K562 (cell line): ENCODE measurements around the gene NMT1. TPM values are rescaled to one million over a fixed set of nuclear protein-coding genes. Genes with fewer than 3 reads are reported as not detected.
A peak's percentile ranks its signal among the peaks of the same experiment; 100 is the strongest.

Experiments used
- CHCHD3 ChIP-seq: fragments of 250-450 bp; sonication (Bioruptor Pico); IDR thresholded peaks from 2 replicates; pipeline ENCODE4 v2.1.2; 2022; ENCODE audit warnings: mild to moderate bottlenecking
- GATA2 ChIP-seq: sonication (generic); formaldehyde crosslinking; IDR thresholded peaks from 2 replicates; pipeline ENCODE4 v1.4.0; 2020; ENCODE audit warnings: mild to moderate bottlenecking, missing genetic modification reagents
- GTF2A2 ChIP-seq: IDR thresholded peaks from 2 replicates; pipeline ENCODE4 v1.6.1; 2016; ENCODE audit warnings: mild to moderate bottlenecking, missing genetic modification characterization, missing compliant biosample characterization
- KAT7 ChIP-seq: sonication (generic); formaldehyde crosslinking; IDR thresholded peaks from 2 replicates; pipeline ENCODE4 v1.8.0; 2022; ENCODE audit warnings: missing genetic modification reagents, mild to moderate bottlenecking, borderline replicate concordance
- MECOM ChIP-seq: fragments of 250-450 bp; sonication (Bioruptor Pico); IDR thresholded peaks from 2 replicates; pipeline ENCODE4 v1.8.0; 2022; ENCODE audit warnings: inconsistent platforms
- MIER1 ChIP-seq: fragments of 450-650 bp; IDR thresholded peaks from 2 replicates; pipeline ENCODE4 v1.6.1; 2016; ENCODE audit warnings: antibody characterized with exemption, mild to moderate bottlenecking, low read depth
- PHF20 ChIP-seq: fragments of 450-650 bp; IDR thresholded peaks from 2 replicates; pipeline ENCODE4 v1.6.1; 2018; ENCODE audit not compliant: partially characterized antibody
- STAT5B ChIP-seq: fragments of 250-450 bp; sonication (Bioruptor Pico); IDR thresholded peaks from 2 replicates; pipeline ENCODE4 v1.8.0; 2021; ENCODE audit warnings: mild to moderate bottlenecking, inconsistent platforms
- ZKSCAN3 ChIP-seq: fragments of 250-450 bp; sonication (Bioruptor Pico); IDR thresholded peaks from 2 replicates; pipeline ENCODE4 v1.4.0; 2020
- ZNF316 ChIP-seq: fragments of 450-650 bp; IDR thresholded peaks from 2 replicates; pipeline ENCODE4 v1.6.1; 2016
- ZNF324 ChIP-seq: fragments of 250-450 bp; sonication (Bioruptor Pico); IDR thresholded peaks from 2 replicates; pipeline ENCODE4 v1.4.0; 2020; ENCODE audit warnings: mild to moderate bottlenecking
- ZNF76 ChIP-seq: fragments of 250-450 bp; sonication (Bioruptor Pico); IDR thresholded peaks from 2 replicates; pipeline ENCODE4 v1.4.0; 2020; ENCODE audit warnings: mild to moderate bottlenecking, moderate library complexity, borderline replicate concordance
- polyA plus RNA-seq, 8 experiments: library from polyadenylated mRNA; depleted of rRNA in 4 of 8; stranded (reverse) in 5 of 8; unstranded in 3 of 8; fragments of >200 nt; fragmentation: Nextera tagmentation in 2 of 8; fragmentation: Illumina TruSeq in 1 of 8; extraction: Ambion mirVana in 2 of 8; extraction: Trizol in 1 of 8; gene quantifications; 2 replicates each; pipeline versions ENCODE4 v1.2.1 to v1.2.3, GENCODE V29; 2011 to 2014; ENCODE audit warnings: inconsistent platforms in 1 of 8, missing spikeins in 1 of 8
- total RNA-seq, 7 experiments: library from RNA; depleted of rRNA in 6 of 7; stranded (reverse); fragments of >200 nt in 6 of 7; fragmentation: Illumina TruSeq in 2 of 7; extraction: Trizol in 2 of 7; gene quantifications; 2 replicates each; pipeline versions ENCODE4 v1.2.1 to v1.2.3, GENCODE V29; 2011 to 2021; ENCODE audit warnings: low replicate concordance in 1 of 7
- TF ChIP-seq, protein P1 (sequence below): sonication (generic); formaldehyde crosslinking; IDR thresholded peaks from 2 replicates; pipeline ENCODE4 v1.4.0; 2020; ENCODE audit warnings: mild to moderate bottlenecking, missing genetic modification reagents
- TF ChIP-seq, protein P2 (sequence below): IDR thresholded peaks from 2 replicates; pipeline ENCODE4 v1.6.1; 2011; ENCODE audit warnings: borderline replicate concordance, low read depth, mild to moderate bottlenecking, moderate library complexity, low read length; ENCODE audit not compliant: insufficient read depth, poor library complexity, severe bottlenecking
- TF ChIP-seq, protein P3 (sequence below), 2 experiments: fragments of 450-650 bp in 1 of 2; sonication (generic) in 1 of 2; formaldehyde crosslinking; conservative IDR thresholded peaks; 2 replicates each; pipeline versions ENCODE4 v1.4.0 to v1.8.1; 2020 to 2022; ENCODE audit warnings: mild to moderate bottlenecking in 1 of 2, missing genetic modification reagents in 1 of 2
- TF ChIP-seq, protein P4 (sequence below): sonication (generic); formaldehyde crosslinking; IDR thresholded peaks from 2 replicates; pipeline ENCODE4 v1.8.0; 2022; ENCODE audit warnings: mild to moderate bottlenecking, missing genetic modification reagents
- TF ChIP-seq, protein P5 (sequence below): fragments of 450-650 bp; formaldehyde crosslinking; IDR thresholded peaks from 2 replicates; pipeline ENCODE4 v1.4.0; 2020; ENCODE audit warnings: mild to moderate bottlenecking, moderate library complexity

The NMT1 gene
- total and polyA plus RNA-seq, 9 of the 15 experiments (the other 6 are each of a cell fraction or from before 2014, with no cell fraction given), result 86.7 to 569 (median 213) TPM

DNA sequence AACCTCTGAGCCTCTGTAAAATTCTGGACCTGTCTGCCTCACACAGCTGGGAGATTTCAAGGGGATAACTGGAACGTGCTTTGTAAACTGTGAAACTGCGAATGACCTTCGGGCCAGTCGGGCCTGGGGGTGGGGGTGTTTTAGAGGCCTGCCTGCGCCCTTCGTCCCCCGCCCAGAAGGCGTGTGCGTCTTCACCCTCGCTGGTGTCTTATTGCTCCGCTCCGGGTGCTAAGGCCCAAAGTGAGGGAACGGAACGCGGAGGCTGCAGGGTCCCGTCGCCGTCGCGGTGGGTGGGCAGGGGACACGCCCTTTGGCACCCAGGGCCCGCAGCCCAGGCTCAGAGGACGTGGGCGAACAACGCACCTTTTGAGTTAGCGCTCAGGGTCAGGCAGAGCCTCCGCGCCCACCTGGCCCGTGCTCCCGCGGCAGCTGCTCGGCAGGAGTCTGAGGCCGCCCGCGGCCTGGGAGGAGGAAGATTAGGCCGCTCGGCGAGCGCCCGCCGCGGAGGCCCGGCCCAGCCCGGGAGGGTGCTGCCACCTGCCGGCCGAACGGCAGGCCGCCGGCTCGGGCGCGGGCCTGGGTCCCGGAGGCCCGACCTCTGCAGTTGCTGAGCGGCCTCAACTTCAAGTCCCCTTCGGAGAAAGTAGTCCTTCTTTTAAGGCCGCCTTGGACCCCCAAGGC is 39.4 kb upstream of the NMT1 start (continued):
- TF ChIP-seq, protein P1, sequence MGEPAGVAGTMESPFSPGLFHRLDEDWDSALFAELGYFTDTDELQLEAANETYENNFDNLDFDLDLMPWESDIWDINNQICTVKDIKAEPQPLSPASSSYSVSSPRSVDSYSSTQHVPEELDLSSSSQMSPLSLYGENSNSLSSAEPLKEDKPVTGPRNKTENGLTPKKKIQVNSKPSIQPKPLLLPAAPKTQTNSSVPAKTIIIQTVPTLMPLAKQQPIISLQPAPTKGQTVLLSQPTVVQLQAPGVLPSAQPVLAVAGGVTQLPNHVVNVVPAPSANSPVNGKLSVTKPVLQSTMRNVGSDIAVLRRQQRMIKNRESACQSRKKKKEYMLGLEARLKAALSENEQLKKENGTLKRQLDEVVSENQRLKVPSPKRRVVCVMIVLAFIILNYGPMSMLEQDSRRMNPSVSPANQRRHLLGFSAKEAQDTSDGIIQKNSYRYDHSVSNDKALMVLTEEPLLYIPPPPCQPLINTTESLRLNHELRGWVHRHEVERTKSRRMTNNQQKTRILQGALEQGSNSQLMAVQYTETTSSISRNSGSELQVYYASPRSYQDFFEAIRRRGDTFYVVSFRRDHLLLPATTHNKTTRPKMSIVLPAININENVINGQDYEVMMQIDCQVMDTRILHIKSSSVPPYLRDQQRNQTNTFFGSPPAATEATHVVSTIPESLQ, result 0 out of 2 replicates have a peak, but pooled peaks have one; percentile 60
- TF ChIP-seq, protein P2, sequence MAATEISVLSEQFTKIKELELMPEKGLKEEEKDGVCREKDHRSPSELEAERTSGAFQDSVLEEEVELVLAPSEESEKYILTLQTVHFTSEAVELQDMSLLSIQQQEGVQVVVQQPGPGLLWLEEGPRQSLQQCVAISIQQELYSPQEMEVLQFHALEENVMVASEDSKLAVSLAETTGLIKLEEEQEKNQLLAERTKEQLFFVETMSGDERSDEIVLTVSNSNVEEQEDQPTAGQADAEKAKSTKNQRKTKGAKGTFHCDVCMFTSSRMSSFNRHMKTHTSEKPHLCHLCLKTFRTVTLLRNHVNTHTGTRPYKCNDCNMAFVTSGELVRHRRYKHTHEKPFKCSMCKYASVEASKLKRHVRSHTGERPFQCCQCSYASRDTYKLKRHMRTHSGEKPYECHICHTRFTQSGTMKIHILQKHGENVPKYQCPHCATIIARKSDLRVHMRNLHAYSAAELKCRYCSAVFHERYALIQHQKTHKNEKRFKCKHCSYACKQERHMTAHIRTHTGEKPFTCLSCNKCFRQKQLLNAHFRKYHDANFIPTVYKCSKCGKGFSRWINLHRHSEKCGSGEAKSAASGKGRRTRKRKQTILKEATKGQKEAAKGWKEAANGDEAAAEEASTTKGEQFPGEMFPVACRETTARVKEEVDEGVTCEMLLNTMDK, result peak; percentile 67
- TF ChIP-seq, protein P3, sequence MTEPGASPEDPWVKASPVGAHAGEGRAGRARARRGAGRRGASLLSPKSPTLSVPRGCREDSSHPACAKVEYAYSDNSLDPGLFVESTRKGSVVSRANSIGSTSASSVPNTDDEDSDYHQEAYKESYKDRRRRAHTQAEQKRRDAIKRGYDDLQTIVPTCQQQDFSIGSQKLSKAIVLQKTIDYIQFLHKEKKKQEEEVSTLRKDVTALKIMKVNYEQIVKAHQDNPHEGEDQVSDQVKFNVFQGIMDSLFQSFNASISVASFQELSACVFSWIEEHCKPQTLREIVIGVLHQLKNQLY (CRISPR knock-in tag; conservative IDR thresholded peaks at IDR 0.05), result no peak
- no peak for TF ChIP-seq MIER1
- TF ChIP-seq CHCHD3 (CRISPR knock-in tag), result no peak
- TF ChIP-seq, protein P4, sequence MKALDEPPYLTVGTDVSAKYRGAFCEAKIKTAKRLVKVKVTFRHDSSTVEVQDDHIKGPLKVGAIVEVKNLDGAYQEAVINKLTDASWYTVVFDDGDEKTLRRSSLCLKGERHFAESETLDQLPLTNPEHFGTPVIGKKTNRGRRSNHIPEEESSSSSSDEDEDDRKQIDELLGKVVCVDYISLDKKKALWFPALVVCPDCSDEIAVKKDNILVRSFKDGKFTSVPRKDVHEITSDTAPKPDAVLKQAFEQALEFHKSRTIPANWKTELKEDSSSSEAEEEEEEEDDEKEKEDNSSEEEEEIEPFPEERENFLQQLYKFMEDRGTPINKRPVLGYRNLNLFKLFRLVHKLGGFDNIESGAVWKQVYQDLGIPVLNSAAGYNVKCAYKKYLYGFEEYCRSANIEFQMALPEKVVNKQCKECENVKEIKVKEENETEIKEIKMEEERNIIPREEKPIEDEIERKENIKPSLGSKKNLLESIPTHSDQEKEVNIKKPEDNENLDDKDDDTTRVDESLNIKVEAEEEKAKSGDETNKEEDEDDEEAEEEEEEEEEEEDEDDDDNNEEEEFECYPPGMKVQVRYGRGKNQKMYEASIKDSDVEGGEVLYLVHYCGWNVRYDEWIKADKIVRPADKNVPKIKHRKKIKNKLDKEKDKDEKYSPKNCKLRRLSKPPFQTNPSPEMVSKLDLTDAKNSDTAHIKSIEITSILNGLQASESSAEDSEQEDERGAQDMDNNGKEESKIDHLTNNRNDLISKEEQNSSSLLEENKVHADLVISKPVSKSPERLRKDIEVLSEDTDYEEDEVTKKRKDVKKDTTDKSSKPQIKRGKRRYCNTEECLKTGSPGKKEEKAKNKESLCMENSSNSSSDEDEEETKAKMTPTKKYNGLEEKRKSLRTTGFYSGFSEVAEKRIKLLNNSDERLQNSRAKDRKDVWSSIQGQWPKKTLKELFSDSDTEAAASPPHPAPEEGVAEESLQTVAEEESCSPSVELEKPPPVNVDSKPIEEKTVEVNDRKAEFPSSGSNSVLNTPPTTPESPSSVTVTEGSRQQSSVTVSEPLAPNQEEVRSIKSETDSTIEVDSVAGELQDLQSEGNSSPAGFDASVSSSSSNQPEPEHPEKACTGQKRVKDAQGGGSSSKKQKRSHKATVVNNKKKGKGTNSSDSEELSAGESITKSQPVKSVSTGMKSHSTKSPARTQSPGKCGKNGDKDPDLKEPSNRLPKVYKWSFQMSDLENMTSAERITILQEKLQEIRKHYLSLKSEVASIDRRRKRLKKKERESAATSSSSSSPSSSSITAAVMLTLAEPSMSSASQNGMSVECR (CRISPR knock-in tag), result no peak
- no peak for TF ChIP-seq ZNF76
- TF ChIP-seq, protein P5, sequence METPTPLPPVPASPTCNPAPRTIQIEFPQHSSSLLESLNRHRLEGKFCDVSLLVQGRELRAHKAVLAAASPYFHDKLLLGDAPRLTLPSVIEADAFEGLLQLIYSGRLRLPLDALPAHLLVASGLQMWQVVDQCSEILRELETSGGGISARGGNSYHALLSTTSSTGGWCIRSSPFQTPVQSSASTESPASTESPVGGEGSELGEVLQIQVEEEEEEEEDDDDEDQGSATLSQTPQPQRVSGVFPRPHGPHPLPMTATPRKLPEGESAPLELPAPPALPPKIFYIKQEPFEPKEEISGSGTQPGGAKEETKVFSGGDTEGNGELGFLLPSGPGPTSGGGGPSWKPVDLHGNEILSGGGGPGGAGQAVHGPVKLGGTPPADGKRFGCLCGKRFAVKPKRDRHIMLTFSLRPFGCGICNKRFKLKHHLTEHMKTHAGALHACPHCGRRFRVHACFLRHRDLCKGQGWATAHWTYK (CRISPR knock-in tag), result peak; percentile 61; the same call in 1 of the 2 replicates
- TF ChIP-seq MECOM (CRISPR knock-in tag), result no peak
- TF ChIP-seq PHF20, result no peak
- TF ChIP-seq GATA2 (CRISPR knock-in tag), result peak; percentile 55; the same call in 1 of the 2 replicates
- no peak for TF ChIP-seq ZNF324 (CRISPR knock-in tag)
- no peak for TF ChIP-seq STAT5B (CRISPR knock-in tag)
- TF ChIP-seq GTF2A2, result no peak
- TF ChIP-seq ZNF316, result no peak
- no peak for TF ChIP-seq ZKSCAN3 (CRISPR knock-in tag)
- TF ChIP-seq KAT7 (CRISPR knock-in tag), result 0 out of 2 replicates have a peak, but pooled peaks have one; percentile 19
